ENCODE results near the gene LGI2.

- TF ChIP-seq, protein P1, sequence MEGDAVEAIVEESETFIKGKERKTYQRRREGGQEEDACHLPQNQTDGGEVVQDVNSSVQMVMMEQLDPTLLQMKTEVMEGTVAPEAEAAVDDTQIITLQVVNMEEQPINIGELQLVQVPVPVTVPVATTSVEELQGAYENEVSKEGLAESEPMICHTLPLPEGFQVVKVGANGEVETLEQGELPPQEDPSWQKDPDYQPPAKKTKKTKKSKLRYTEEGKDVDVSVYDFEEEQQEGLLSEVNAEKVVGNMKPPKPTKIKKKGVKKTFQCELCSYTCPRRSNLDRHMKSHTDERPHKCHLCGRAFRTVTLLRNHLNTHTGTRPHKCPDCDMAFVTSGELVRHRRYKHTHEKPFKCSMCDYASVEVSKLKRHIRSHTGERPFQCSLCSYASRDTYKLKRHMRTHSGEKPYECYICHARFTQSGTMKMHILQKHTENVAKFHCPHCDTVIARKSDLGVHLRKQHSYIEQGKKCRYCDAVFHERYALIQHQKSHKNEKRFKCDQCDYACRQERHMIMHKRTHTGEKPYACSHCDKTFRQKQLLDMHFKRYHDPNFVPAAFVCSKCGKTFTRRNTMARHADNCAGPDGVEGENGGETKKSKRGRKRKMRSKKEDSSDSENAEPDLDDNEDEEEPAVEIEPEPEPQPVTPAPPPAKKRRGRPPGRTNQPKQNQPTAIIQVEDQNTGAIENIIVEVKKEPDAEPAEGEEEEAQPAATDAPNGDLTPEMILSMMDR (IDR thresholded peaks at IDR 0.05), result no peak
- no peak for TF ChIP-seq EZH2 (IDR thresholded peaks at IDR 0.05)
These were observed 23.1 kb downstream of the LGI2 start for GRCh38 chr4:25007598-25007997.
